Bronchial epithelial cell (primary cell): ENCODE measurements around the gene RNF166. TPM values are rescaled to one million over a fixed set of nuclear protein-coding genes. Genes with fewer than 3 reads are reported as not detected.

Source experiments
- DNase-seq: peaks from one replicate; pipeline ENCODE4 v3.0.0-alpha.2; 2010; ENCODE audit warnings: low read depth
- FAIRE-seq: peaks from 2 replicates; lab custom pipeline; 2011; peaks lifted over from hg19 to GRCh38; lab: Jason Lieb, UNC
- H3K27me3 ChIP-seq: 2 replicates; pipeline ENCODE4 v1.5.1; 2011; ENCODE audit warnings: low read length; ENCODE audit not compliant: control insufficient read depth, insufficient read depth
- H3K36me3 ChIP-seq: 2 replicates; pipeline ENCODE4 v1.5.1; 2011; ENCODE audit warnings: low read length; ENCODE audit not compliant: control insufficient read depth, insufficient read depth
- H3K4me3 ChIP-seq: 2 replicates; pipeline ENCODE4 v1.5.1; 2011; ENCODE audit warnings: mild to moderate bottlenecking, low read depth, low read length, control low read depth
- total RNA-seq: library from RNA; depleted of rRNA; stranded (reverse); fragments of >200 nt; gene quantifications from 2 replicates; pipeline ENCODE4 v1.2.1, GENCODE V29; 2014
- TF ChIP-seq, protein P1 (sequence below): IDR thresholded peaks from 2 replicates; pipeline ENCODE4 v1.5.1; 2011; ENCODE audit warnings: mild to moderate bottlenecking, moderate library complexity, low read length, control low read depth, inconsistent platforms; ENCODE audit not compliant: insufficient read depth, severe bottlenecking

RNF166 gene
- total RNA-seq, 1 donor from 2014 or later, result 9.7 TPM

DNA sequence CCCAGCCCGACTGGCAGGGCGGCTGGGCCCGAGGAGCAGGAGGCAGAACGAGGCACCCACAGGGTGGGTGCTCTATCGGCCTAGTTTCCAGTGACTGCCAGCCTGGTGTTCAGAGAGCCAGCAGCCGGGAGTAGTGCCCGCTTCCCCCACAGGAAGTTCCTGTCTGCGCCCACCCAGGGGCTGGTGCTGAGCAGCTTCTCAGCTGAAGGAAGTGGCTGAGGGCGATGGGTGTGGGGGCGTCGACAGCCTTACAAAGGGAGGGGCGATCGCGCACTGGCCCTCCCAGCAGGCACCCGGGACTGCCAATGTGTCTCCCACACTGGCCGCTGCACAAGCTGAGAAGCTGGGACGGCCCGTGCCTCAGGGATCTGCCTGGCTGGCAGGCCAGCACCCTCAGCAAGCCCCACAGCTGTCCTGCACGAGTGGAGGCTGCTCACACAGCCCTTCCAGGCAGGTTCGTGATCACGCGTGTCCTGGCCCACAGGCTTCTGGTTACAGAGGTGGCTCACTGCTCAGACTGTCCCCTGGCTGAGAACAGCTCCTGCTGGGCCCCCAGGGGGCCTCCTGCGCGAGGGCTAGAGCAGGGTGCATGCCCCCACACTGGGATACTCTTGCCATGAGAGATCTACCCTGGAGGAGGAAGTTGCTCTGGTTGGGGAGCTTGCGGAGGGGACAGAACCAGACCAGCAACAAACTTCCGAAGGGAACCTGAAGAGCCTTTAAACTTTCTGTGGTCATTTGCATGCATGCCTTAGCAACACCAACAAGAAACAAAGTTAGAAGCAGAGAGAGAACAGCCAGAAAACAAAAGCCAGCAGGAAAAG is 2.5 kb downstream of the RNF166 start:
- TF ChIP-seq, protein P1, sequence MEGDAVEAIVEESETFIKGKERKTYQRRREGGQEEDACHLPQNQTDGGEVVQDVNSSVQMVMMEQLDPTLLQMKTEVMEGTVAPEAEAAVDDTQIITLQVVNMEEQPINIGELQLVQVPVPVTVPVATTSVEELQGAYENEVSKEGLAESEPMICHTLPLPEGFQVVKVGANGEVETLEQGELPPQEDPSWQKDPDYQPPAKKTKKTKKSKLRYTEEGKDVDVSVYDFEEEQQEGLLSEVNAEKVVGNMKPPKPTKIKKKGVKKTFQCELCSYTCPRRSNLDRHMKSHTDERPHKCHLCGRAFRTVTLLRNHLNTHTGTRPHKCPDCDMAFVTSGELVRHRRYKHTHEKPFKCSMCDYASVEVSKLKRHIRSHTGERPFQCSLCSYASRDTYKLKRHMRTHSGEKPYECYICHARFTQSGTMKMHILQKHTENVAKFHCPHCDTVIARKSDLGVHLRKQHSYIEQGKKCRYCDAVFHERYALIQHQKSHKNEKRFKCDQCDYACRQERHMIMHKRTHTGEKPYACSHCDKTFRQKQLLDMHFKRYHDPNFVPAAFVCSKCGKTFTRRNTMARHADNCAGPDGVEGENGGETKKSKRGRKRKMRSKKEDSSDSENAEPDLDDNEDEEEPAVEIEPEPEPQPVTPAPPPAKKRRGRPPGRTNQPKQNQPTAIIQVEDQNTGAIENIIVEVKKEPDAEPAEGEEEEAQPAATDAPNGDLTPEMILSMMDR, result no peak
- DNase-seq (no peak), FAIRE-seq (no peak)
- peaks cover 2% of the 10 kb centered on the region for H3K36me3 ChIP-seq
- H3K27me3 ChIP-seq, result no peaks in the 10 kb centered on the region
- H3K4me3 ChIP-seq, result no peak overlapping the region

DNA sequence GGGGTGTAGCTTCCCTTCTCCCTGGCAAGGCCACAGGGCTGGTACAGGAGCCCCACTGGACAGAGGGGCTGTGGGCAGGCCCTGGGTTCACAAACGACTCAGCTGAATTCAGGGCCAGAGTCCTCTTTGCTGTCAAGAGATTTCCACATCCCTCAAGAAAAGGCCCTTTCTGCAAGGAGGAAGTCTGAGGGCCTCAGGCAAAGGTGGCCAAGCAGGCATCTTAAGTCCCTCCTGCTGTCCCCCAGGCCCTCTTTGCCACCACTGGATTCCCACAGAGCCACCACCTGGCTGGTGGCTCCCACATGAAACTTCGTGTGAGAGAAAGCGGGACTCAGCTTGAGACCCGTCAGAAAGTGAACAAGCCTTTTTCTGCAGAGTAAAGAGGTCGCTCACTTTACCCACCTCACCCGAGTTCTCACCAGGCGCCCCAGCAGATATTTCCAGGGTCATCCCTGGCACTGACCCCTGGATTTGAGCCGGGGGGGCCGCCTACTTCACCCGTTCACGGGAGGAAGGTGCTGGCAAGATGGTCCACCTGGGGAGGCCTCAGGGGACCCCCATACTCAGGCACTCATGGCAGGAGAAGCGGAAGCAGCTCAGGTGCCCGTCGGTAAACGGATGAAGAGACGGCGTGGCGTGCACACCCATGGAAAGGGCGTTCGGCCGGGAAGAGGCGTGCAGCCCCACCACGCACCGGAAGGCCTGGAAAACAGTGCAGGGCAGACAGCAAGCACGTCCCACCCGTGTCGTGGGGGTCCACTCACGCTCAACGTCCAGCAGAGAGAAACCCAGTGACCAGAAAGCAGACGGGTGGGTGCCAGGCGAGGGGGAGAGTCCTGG is 3.6 kb downstream of the RNF166 start:
- TF ChIP-seq, protein P1, result no peak
- Histone ChIP-seq H3K27me3 (no peaks in the 10 kb centered on the region), H3K36me3 (no peaks in the 10 kb centered on the region), H3K4me3 (no peak overlapping the region)
- DNase-seq (no peak), FAIRE-seq (no peak)

DNA sequence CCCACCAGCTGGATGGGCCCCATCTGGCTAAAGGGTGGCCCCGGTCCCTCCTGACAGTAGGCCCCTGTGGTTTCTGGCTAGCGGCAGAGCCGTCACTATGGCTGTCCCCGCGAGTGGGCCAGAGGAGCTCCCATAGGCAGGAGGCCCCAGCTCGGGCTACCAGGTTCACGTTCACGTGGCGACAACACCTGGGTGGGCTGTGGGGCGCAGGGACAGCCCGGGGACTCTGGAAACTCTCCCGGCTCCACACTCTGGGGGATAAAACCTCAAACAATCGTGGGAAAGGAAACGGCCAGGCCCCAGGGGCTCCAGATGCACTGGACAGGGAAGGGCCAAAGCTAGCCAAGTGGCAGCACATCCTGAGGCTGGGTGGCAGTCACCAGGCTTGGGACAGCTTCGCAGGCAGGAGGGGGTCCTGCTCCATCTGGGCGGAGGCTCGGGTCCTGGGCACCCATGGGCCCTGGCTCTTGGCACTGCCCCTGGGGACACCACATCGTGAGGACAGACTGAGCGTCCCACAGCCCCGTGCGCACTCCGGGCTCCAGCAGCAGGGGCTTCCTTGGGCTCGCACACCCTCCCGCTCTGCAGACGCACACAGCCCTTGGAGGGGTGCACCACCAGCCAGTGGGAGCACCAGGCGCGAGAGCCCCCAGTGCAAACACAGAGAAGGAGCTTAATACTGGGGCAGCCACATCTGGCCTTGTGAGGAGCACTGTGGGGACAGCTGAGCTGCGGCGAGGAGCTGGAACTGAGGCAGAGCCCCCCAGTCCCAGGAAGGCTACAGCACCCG is 4.4 kb downstream of the RNF166 start:
- H3K4me3 ChIP-seq, result no peak overlapping the region
- FAIRE-seq (no peak), DNase-seq (no peak)
- no peaks in the 10 kb centered on the region for H3K27me3 ChIP-seq
- peaks cover 1% of the 10 kb centered on the region for H3K36me3 ChIP-seq
- TF ChIP-seq, protein P1, result no peak

DNA sequence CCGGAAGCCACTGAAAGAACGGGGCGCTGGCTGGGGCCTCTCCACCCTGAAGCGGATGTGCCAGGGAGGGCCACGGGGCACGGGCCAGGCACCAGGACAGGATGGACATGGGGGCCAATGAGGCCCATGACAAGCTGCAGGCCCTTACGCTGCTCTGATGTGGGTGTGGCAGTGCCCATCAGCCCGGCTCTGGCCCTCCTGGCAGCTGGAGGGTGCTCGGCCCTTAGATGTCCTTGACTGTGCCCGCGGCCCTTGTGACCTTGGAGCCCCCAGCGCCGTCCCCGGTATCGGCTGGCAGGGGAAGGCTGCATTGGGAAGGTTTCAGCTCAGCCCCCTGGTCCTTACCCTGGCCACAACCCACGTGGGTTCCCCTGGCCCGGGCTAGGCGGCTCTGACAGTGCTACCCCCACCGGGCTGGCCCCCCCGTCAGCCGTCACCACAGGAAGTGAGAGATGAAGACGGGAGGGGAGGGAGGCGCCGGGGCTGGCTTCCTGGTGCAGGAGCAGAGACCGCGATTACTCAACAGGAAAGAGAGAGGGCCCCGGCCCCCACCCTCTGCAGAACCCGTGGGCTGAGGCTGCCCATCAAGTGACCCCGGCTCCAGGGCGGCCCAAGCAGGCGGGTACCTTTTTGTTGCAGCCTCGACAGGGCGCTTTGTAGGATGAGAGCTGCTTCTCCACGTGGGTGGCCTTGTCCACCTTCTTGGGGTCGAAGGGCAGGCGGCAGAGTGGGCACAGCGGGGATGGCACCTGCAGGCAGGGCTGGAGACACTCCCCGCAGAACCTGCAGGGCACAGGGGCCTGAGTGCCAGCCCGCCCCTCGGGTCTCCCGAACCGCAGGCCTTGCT is 5.3 kb downstream of the RNF166 start:
- Histone ChIP-seq H3K36me3 (peaks cover 3% of the 10 kb centered on the region), H3K4me3 (no peak overlapping the region), H3K27me3 (no peaks in the 10 kb centered on the region)
- FAIRE-seq (no peak), DNase-seq (peak; percentile 40)
- TF ChIP-seq, protein P1, result no peak

DNA sequence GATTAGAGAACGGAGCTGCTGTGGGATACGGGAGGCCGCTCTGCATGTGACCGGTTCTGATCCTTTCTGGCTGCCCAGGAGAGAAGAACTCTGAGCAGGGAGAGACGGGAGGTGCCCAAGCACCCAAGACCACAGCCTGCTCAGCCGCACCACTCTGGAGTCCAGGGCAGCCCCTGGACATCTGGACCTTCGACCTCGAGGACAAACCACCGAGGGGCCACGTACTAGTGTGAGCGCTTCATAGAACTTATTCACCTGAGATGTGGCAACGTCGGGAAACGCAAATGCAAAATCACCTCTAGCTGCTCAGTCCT is 5.9 kb downstream of the RNF166 start:
- TF ChIP-seq, protein P1, result no peak
- no peak for DNase-seq
- FAIRE-seq, result no peak
- peaks cover 3% of the 10 kb centered on the region for H3K36me3 ChIP-seq
- no peaks in the 10 kb centered on the region for H3K27me3 ChIP-seq
- no peak overlapping the region for H3K4me3 ChIP-seq
